Retinal pigment epithelial cell (primary cell): ENCODE results near the gene LAPTM5.

Experiments used
- DNase-seq: peaks from one replicate; pipeline ENCODE4 v3.0.0-alpha.2; 2010; ENCODE audit warnings: low read depth
- H3K4me3 ChIP-seq: 2 replicates; pipeline ENCODE4 v1.5.1; 2011; ENCODE audit warnings: mild to moderate bottlenecking, low read length, control low read depth, moderate library complexity
- CTCF ChIP-seq: conservative IDR thresholded peaks from 2 replicates; pipeline ENCODE4 v1.5.1; 2011; ENCODE audit warnings: low read depth, low read length, control low read depth, inconsistent platforms

Gene LAPTM5

GRCh38 chr1:30744060-30744756 is 13.4 kb downstream of the LAPTM5 start:
- no peak for TF ChIP-seq CTCF
- H3K4me3 ChIP-seq = no peak overlapping the region
- DNase-seq = no peak

- TF ChIP-seq CTCF = no peak
- no peak for DNase-seq
- no peak overlapping the region for H3K4me3 ChIP-seq
Observed at GRCh38 chr1:30743584-30744059, 14.0 kb downstream of the LAPTM5 start.

GRCh38 chr1:30742963-30743559 is 14.5 kb downstream of the LAPTM5 start:
- no peak for TF ChIP-seq CTCF
- H3K4me3 ChIP-seq = no peak overlapping the region
- no peak for DNase-seq

- TF ChIP-seq CTCF = no peak
- H3K4me3 ChIP-seq = no peak overlapping the region
- DNase-seq = no peak
Observed at GRCh38 chr1:30742300-30742962, 15.1 kb downstream of the LAPTM5 start.

- no peak for TF ChIP-seq CTCF
- no peak overlapping the region for H3K4me3 ChIP-seq
- no peak for DNase-seq
Observed at GRCh38 chr1:30741239-30741894, 16.2 kb downstream of the LAPTM5 start.

GRCh38 chr1:30740251-30741238 is 17.0 kb downstream of the LAPTM5 start:
- H3K4me3 ChIP-seq = no peak overlapping the region
- TF ChIP-seq CTCF = no peak
- DNase-seq = no peak
